ENCODE data around the gene ST7L.

ST7L gene

GRCh38 chr1:112478314-112478713 is 140.6 kb downstream of the ST7L start:
- no peak for DNase-seq

- DNase-seq, result no peak
These were observed 141.4 kb downstream of the ST7L start for GRCh38 chr1:112477550-112477949.

All from NCI-H2171 treated with DMSO at 0.1 percent for 48 hours (cell line).